HG02884 (cell line): ENCODE measurements around the gene ISG15.
"Not testable (repeated sequence)": the region's sequence is repeated elsewhere in the genome, so short reads cannot be mapped to it uniquely, and the experiment has no call there.

Experiments used
- ATAC-seq: cut with Tn5 transposase; IDR thresholded peaks from one replicate; pipeline ENCODE4 v1.9.1; 2021; ENCODE audit warnings: mild to moderate bottlenecking, moderate library complexity; ENCODE audit not compliant: unreplicated experiment

The ISG15 gene

GRCh38 chr1:1010131-1010530 is 3.2 kb upstream of the ISG15 start:
- not testable (repeated sequence) for ATAC-seq

- no peak for ATAC-seq
These were observed 1.8 kb upstream of the ISG15 start for GRCh38 chr1:1011396-1011949.

- ATAC-seq: peak; percentile 16
These were observed 577 bp upstream of the ISG15 start for GRCh38 chr1:1012736-1013104.

- ATAC-seq: no peak
These were observed 788 bp downstream of the ISG15 start for GRCh38 chr1:1013922-1014648.

GRCh38 chr1:1014799-1015681 is 1.7 kb downstream of the ISG15 start:
- ATAC-seq: no peak

- ATAC-seq: not testable (repeated sequence)
These were observed 4.4 kb downstream of the ISG15 start for GRCh38 chr1:1017397-1018320.

GRCh38 chr1:1018321-1018685 is 5.0 kb downstream of the ISG15 start:
- not testable (repeated sequence) for ATAC-seq

GRCh38 chr1:1019122-1019999 is 6.1 kb downstream of the ISG15 start:
- ATAC-seq: peak; percentile 72

GRCh38 chr1:1020000-1020404 is 6.7 kb downstream of the ISG15 start, which contains the start of gene AGRN:
TSS of gene AGRN (plus strand) at chr1:1020120. CDS start at chr1:1020173, 53 bp downstream.
- ATAC-seq: peak; percentile 28

- no peak for ATAC-seq
These were observed 7.2 kb downstream of the ISG15 start for GRCh38 chr1:1020415-1021009.

- ATAC-seq: no peak
These were observed 8.0 kb downstream of the ISG15 start for GRCh38 chr1:1021010-1021919.

GRCh38 chr1:1021920-1022259 is 8.6 kb downstream of the ISG15 start:
- no peak for ATAC-seq

GRCh38 chr1:1022302-1023009 is 9.2 kb downstream of the ISG15 start:
- no peak for ATAC-seq

GRCh38 chr1:1023700-1024099 is 10.4 kb downstream of the ISG15 start:
- ATAC-seq: no peak

GRCh38 chr1:1024149-1024770 is 11.0 kb downstream of the ISG15 start:
- ATAC-seq: no peak

- ATAC-seq: no peak
These were observed 11.7 kb downstream of the ISG15 start for GRCh38 chr1:1024771-1025699.
